GM12865 (cell line): ENCODE data around the gene OR4L1.
"Not testable (repeated sequence)": the region's sequence is repeated elsewhere in the genome, so short reads cannot be mapped to it uniquely, and the experiment has no call there.

ENCODE experiments used
- DNase-seq: peaks from one replicate; pipeline ENCODE4 v3.0.0; 2010; ENCODE audit warnings: low read depth
- H3K4me3 ChIP-seq: 2 replicates; pipeline ENCODE4 v1.5.1; 2011; ENCODE audit warnings: mild to moderate bottlenecking, low read depth, low read length, control low read depth
- CTCF ChIP-seq: IDR thresholded peaks from 2 replicates; pipeline ENCODE4 v1.5.1; 2011; ENCODE audit warnings: low read length, control low read depth, low read depth, inconsistent platforms; ENCODE audit not compliant: insufficient read depth; ENCODE audit errors: missing control alignments

Gene OR4L1

DNA sequence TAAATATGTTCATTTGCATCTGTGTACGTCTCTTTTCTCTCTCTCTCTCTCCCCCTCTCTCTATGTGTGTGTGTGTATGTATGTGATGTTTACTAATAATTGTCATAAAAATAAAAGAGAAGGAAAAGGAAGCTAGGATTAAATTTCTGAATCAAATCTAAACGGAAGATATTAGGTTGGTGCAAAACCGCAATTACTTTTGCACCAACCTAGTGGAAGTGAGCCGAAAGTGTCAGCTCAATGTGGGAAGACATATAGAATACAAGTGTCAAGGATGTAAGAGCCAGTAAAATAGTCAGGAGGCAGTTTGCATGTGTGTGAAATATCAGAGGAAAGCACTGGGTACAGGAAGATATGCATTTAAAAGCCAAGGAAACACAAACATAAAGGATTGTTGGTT is 32.2 kb downstream of the OR4L1 start:
- no peak for TF ChIP-seq CTCF
- no peak for DNase-seq
- no peak overlapping the region for H3K4me3 ChIP-seq

DNA sequence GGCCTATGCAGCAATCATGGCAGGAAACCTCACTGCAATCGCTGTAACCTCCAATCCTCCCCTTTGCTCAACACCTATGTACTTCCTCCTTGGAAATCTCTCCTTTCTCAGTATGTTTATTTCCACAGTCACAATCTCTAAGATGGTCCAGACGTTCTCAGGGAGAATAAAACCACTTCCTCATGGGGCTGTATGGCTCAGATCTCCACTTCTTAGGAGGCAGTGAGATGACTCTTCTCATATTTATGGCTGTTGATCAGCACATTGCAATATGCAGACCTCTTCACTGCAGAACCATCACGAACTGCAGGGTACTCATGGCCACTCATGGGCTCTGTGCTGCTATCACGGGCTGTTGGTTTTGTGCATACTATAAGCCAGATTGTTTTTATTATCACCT is 33.6 kb downstream of the OR4L1 start:
- DNase-seq, result no peak
- H3K4me3 ChIP-seq, result no peak overlapping the region
- TF ChIP-seq CTCF, result no peak

- H3K4me3 ChIP-seq, DNase-seq: not testable (repeated sequence)
Observed at GRCh38 chr14:20098926-20099770, 39.3 kb downstream of the OR4L1 start.

- no peak for DNase-seq
- no peak for TF ChIP-seq CTCF
Observed at GRCh38 chr14:20110438-20110837, 50.6 kb downstream of the OR4L1 start, which contains the start of gene OR4K17. Gene OR4K17, plus strand, starts transcription at chr14:20110739. Its CDS starts 6,761 bp downstream, at chr14:20117500.

More at GRCh38 chr14:20110438-20110837, 50.6 kb downstream of the OR4L1 start, which contains the start of gene OR4K17:
- H3K4me3 ChIP-seq, result no peak within 1 kb of the TSS
